ENCODE data around the gene FAM114A2. TPM values are rescaled to one million over a fixed set of nuclear protein-coding genes. Genes with fewer than 3 reads are reported as not detected.

FAM114A2 gene
- total RNA-seq, 1 experiment from 2014 or later, result 19.8 TPM

GRCh38 chr5:153998010-153998409 is 40.7 kb downstream of the FAM114A2 start:
- Histone ChIP-seq H3K27ac (ENCODE audit: low read depth, low read length) (no peak overlapping the region), H3K79me2 (ENCODE audit: insufficient read depth, low read length) (no peaks in the 10 kb centered on the region), H3K27me3 (ENCODE audit: insufficient read depth, low read length) (no peaks in the 10 kb centered on the region), H3K9ac (ENCODE audit: low read length) (no peak overlapping the region), H2AFZ (ENCODE audit: low read depth, low read length, poor library complexity, severe bottlenecking) (no peak overlapping the region), H3K4me3 (replicated peaks in 1 of 2; ENCODE audit: low read depth in 1 of 2, low read length in 2 of 2) (no peak overlapping the region), H3K9me3 (ENCODE audit: control insufficient read depth in 1 of 2, insufficient read depth in 1 of 2, low read depth in 1 of 2, low read length in 2 of 2) (no peaks in the 10 kb centered on the region), H3K9me2 (ENCODE audit: insufficient read depth) (no peaks in the 10 kb centered on the region), H3K36me3 (ENCODE audit: control insufficient read depth in 1 of 2, insufficient read depth in 2 of 2, low read length in 2 of 2) (no peaks in the 10 kb centered on the region; a peak in 1 of 4 replicates), H4K20me1 (ENCODE audit: insufficient read depth) (no peaks in the 10 kb centered on the region), H3K4me1 (ENCODE audit: control insufficient read depth in 1 of 2, insufficient read depth in 2 of 2, low read length in 2 of 2) (no peaks in the 10 kb centered on the region), H3K4me2 (ENCODE audit: low read length) (no peak overlapping the region)
- RAD21 ChIA-PET (ENCODE audit: low non-redundant PET in 1 of 2, low total read pairs in 2 of 2, uncharacterized antibody in 2 of 2, unreplicated experiment in 2 of 2), result no interaction called here
- intact Hi-C loops (cut with micrococcal nuclease), result no loop called here
- no peak for DNase-seq (ENCODE audit: low read depth, low spot score)
- no TSS peak for BruUV-seq (replicated peaks)
- no peak for TF ChIP-seq SP1 (IDR thresholded peaks at IDR 0.05; ENCODE audit: low read depth)
- TF ChIP-seq ZFX (IDR thresholded peaks at IDR 0.05), result no peak
- no peak for TF ChIP-seq EZH2 (IDR thresholded peaks at IDR 0.05)
- TF ChIP-seq, protein P1, sequence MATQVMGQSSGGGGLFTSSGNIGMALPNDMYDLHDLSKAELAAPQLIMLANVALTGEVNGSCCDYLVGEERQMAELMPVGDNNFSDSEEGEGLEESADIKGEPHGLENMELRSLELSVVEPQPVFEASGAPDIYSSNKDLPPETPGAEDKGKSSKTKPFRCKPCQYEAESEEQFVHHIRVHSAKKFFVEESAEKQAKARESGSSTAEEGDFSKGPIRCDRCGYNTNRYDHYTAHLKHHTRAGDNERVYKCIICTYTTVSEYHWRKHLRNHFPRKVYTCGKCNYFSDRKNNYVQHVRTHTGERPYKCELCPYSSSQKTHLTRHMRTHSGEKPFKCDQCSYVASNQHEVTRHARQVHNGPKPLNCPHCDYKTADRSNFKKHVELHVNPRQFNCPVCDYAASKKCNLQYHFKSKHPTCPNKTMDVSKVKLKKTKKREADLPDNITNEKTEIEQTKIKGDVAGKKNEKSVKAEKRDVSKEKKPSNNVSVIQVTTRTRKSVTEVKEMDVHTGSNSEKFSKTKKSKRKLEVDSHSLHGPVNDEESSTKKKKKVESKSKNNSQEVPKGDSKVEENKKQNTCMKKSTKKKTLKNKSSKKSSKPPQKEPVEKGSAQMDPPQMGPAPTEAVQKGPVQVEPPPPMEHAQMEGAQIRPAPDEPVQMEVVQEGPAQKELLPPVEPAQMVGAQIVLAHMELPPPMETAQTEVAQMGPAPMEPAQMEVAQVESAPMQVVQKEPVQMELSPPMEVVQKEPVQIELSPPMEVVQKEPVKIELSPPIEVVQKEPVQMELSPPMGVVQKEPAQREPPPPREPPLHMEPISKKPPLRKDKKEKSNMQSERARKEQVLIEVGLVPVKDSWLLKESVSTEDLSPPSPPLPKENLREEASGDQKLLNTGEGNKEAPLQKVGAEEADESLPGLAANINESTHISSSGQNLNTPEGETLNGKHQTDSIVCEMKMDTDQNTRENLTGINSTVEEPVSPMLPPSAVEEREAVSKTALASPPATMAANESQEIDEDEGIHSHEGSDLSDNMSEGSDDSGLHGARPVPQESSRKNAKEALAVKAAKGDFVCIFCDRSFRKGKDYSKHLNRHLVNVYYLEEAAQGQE (IDR thresholded peaks at IDR 0.05; ENCODE audit: low read depth), result no peak
- CTCF ChIA-PET, result no interaction called here
- no peak for ATAC-seq
- POLR2A ChIA-PET, result no interaction called here

DNA sequence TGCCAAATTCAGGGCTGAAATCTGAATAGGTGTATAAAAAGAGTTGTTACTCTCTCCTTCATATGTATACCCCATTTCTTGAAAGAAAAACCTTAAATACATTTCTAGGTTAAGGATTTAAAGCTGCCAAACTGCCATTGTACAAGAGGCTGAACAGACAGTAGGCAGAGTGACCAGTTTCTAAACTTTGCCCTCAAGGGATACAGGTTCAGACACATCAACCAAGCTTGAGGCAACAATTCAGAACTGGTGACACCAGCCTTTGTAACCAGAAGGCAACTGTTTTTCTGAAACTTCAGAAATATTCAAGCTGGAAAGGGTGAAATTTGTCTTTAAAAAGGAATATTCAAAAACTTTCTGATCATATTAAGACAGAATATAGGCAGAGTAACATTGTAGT is 47.5 kb downstream of the FAM114A2 start:
- Histone ChIP-seq H3K27ac (ENCODE audit: low read depth, low read length) (no peak overlapping the region), H3K4me1 (ENCODE audit: control insufficient read depth in 1 of 2, insufficient read depth in 2 of 2, low read length in 2 of 2) (no peaks in the 10 kb centered on the region), H3K9me3 (ENCODE audit: control insufficient read depth in 1 of 2, insufficient read depth in 1 of 2, low read depth in 1 of 2, low read length in 2 of 2) (no peaks in the 10 kb centered on the region), H3K9ac (ENCODE audit: low read length) (no peak overlapping the region), H3K4me2 (ENCODE audit: low read length) (no peak overlapping the region), H3K9me2 (ENCODE audit: insufficient read depth) (no peaks in the 10 kb centered on the region), H3K27me3 (ENCODE audit: insufficient read depth, low read length) (no peaks in the 10 kb centered on the region), H2AFZ (ENCODE audit: low read depth, low read length, poor library complexity, severe bottlenecking) (no peak overlapping the region), H3K36me3 (ENCODE audit: control insufficient read depth in 1 of 2, insufficient read depth in 2 of 2, low read length in 2 of 2) (no peaks in the 10 kb centered on the region), H3K79me2 (ENCODE audit: insufficient read depth, low read length) (no peaks in the 10 kb centered on the region), H3K4me3 (replicated peaks in 1 of 2; ENCODE audit: low read depth in 1 of 2, low read length in 2 of 2) (no peak overlapping the region), H4K20me1 (ENCODE audit: insufficient read depth) (no peaks in the 10 kb centered on the region)
- CTCF ChIA-PET, result no interaction called here
- RAD21 ChIA-PET (ENCODE audit: low non-redundant PET in 1 of 2, low total read pairs in 2 of 2, uncharacterized antibody in 2 of 2, unreplicated experiment in 2 of 2), result no interaction called here
- BruUV-seq (replicated peaks), result no TSS peak
- TF ChIP-seq MAX (IDR thresholded peaks at IDR 0.05) (no peak), CTCF (IDR thresholded peaks at IDR 0.05 in 2 of 3, conservative IDR thresholded peaks at IDR 0.05 in 1 of 3; ENCODE audit: borderline replicate concordance in 1 of 3, insufficient read depth in 1 of 3, low read depth in 2 of 3, low read length in 2 of 3) (no peak)
- TF ChIP-seq, protein P1 (IDR thresholded peaks at IDR 0.05; ENCODE audit: low read depth), result no peak
- intact Hi-C loops (cut with micrococcal nuclease), result no loop called here
- POLR2A ChIA-PET, result no interaction called here
- no peak for DNase-seq (ENCODE audit: low read depth, low spot score)
- no peak for ATAC-seq
